Loucy (cell line): ENCODE results near the gene YIPF1.

Experiments used
- H2AFZ ChIP-seq: fragments of 200-600 bp; sonication (generic); 2 replicates; pipeline ENCODE4 v1.6.0; 2016; ENCODE audit warnings: antibody characterized with exemption, mild to moderate bottlenecking, low read length, moderate library complexity
- H3F3A ChIP-seq: fragments of 200-600 bp; 2 replicates; pipeline ENCODE4 v1.6.0; 2016; ENCODE audit warnings: antibody characterized with exemption, low read depth, mild to moderate bottlenecking
- H3K27me3 ChIP-seq: fragments of 200-600 bp; sonication (generic); 2 replicates; pipeline ENCODE4 v1.6.1; 2014; ENCODE audit warnings: low read length, mild to moderate bottlenecking; ENCODE audit not compliant: insufficient read depth, poor library complexity, severe bottlenecking
- H3K36me3 ChIP-seq: fragments of 200-600 bp; sonication (generic); 2 replicates; pipeline ENCODE4 v1.6.1; 2016; ENCODE audit warnings: low read length; ENCODE audit not compliant: insufficient read depth
- H3K4me1 ChIP-seq: fragments of 200-600 bp; sonication (generic); 2 replicates; pipeline ENCODE4 v1.5.1; 2014; ENCODE audit warnings: low read length, mild to moderate bottlenecking; ENCODE audit not compliant: insufficient read depth, poor library complexity, severe bottlenecking
- H3K4me2 ChIP-seq: fragments of 200-600 bp; sonication (generic); 2 replicates; pipeline ENCODE4 v1.6.0; 2014; ENCODE audit warnings: antibody characterized with exemption, low read length, low read depth, mild to moderate bottlenecking; ENCODE audit not compliant: poor library complexity, severe bottlenecking
- H3K4me3 ChIP-seq: fragments of 200-600 bp; sonication (generic); 2 replicates; pipeline ENCODE4 v1.5.1; 2014; ENCODE audit warnings: low read length, mild to moderate bottlenecking, mixed read lengths; ENCODE audit not compliant: poor library complexity, severe bottlenecking
- H3K79me2 ChIP-seq: fragments of 200-600 bp; sonication (generic); 2 replicates; pipeline ENCODE4 v1.6.1; 2014; ENCODE audit warnings: low read length; ENCODE audit not compliant: insufficient read depth
- H3K9ac ChIP-seq: fragments of 200-600 bp; sonication (generic); 2 replicates; pipeline ENCODE4 v1.6.0; 2014; ENCODE audit warnings: mild to moderate bottlenecking, low read depth, low read length, moderate library complexity; ENCODE audit not compliant: poor library complexity, severe bottlenecking
- H3K9me2 ChIP-seq: fragments of 200-600 bp; sonication (generic); replicated peaks from 2 replicates; pipeline ENCODE4 v1.6.1; 2016; ENCODE audit warnings: low read depth, low read length, mixed read lengths
- H3K9me3 ChIP-seq: fragments of 200-600 bp; sonication (generic); 2 replicates; pipeline ENCODE4 v1.6.1; 2014; ENCODE audit warnings: mild to moderate bottlenecking, antibody characterized with exemption, low read length, low read depth; ENCODE audit not compliant: insufficient read depth
- H4K20me1 ChIP-seq: fragments of 200-600 bp; sonication (generic); 2 replicates; pipeline ENCODE4 v1.6.0; 2014; ENCODE audit warnings: antibody characterized with exemption, low read length, mild to moderate bottlenecking; ENCODE audit not compliant: insufficient read depth, poor library complexity, severe bottlenecking
- CTCF ChIP-seq: fragments of 200-600 bp; sonication (generic); conservative IDR thresholded peaks from 2 replicates; pipeline ENCODE4 v1.5.1; 2014; ENCODE audit warnings: mild to moderate bottlenecking, antibody characterized with exemption, low read length
- EZH2phosphoT487 ChIP-seq: fragments of 200-600 bp; IDR thresholded peaks from 2 replicates; pipeline ENCODE4 v1.6.1; 2018; ENCODE audit warnings: antibody characterized with exemption, mild to moderate bottlenecking, moderate library complexity, borderline replicate concordance

The YIPF1 gene

GRCh38 chr1:53811414-53811851 lies 78.2 kb downstream of the YIPF1 start:
- Histone ChIP-seq H3K4me3 (no peak overlapping the region), H3K9me3 (no peaks in the 10 kb centered on the region), H4K20me1 (peaks cover 4% of the 10 kb centered on the region), H2AFZ (no peak overlapping the region), H3K4me2 (no peak overlapping the region), H3K36me3 (peaks cover 74% of the 10 kb centered on the region; the same call in 1 of the 2 replicates), H3K9me2 (no peaks in the 10 kb centered on the region), H3K27me3 (no peaks in the 10 kb centered on the region), H3K4me1 (no peaks in the 10 kb centered on the region), H3F3A (no peaks in the 10 kb centered on the region), H3K79me2 (peaks cover 8% of the 10 kb centered on the region; the same call in 1 of the 2 replicates), H3K9ac (no peak overlapping the region)
- peak; percentile 64 for TF ChIP-seq CTCF
- TF ChIP-seq EZH2phosphoT487 = no peak

GRCh38 chr1:53810497-53810896 lies 79.1 kb downstream of the YIPF1 start:
- no peak overlapping the region for H2AFZ ChIP-seq
- no peak overlapping the region for H3K4me3 ChIP-seq
- H3K36me3 ChIP-seq = peaks cover 76% of the 10 kb centered on the region; the same call in 1 of the 2 replicates
- H3K9ac ChIP-seq = no peak overlapping the region
- no peaks in the 10 kb centered on the region for H3K4me1 ChIP-seq
- H3K79me2 ChIP-seq = peaks cover 8% of the 10 kb centered on the region; the same call in 1 of the 2 replicates
- no peaks in the 10 kb centered on the region for H3F3A ChIP-seq
- H3K9me3 ChIP-seq = no peaks in the 10 kb centered on the region
- H3K4me2 ChIP-seq = no peak overlapping the region
- no peaks in the 10 kb centered on the region for H3K9me2 ChIP-seq
- TF ChIP-seq EZH2phosphoT487 = no peak
- TF ChIP-seq CTCF = no peak
- no peaks in the 10 kb centered on the region for H3K27me3 ChIP-seq
- H4K20me1 ChIP-seq = peaks cover 4% of the 10 kb centered on the region

DNA sequence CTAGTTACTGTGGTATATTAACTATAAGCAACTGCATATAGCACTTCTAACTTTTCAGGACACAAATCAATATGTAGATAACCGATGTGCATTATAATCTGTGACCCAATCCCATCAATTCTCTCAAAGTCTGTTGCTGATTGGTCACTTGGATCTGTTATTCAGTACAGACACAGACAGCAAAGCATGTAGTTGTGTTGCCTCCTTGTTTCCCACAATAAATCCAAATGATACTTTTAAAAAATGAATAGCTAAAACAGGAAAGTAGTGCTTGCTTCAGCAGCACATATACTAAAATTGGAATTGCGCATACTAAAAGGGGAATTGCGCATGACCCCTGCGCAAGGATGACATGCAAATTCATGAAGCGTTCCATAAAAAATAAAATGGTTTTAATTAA lies 79.6 kb downstream of the YIPF1 start:
- TF ChIP-seq CTCF = no peak
- TF ChIP-seq EZH2phosphoT487 = no peak
- H3K9ac ChIP-seq = no peak overlapping the region
- no peaks in the 10 kb centered on the region for H3K4me1 ChIP-seq
- no peaks in the 10 kb centered on the region for H3F3A ChIP-seq
- no peaks in the 10 kb centered on the region for H3K27me3 ChIP-seq
- H4K20me1 ChIP-seq = peaks cover 4% of the 10 kb centered on the region
- H3K9me2 ChIP-seq = no peaks in the 10 kb centered on the region
- H3K9me3 ChIP-seq = no peaks in the 10 kb centered on the region
- no peak overlapping the region for H3K4me2 ChIP-seq
- no peak overlapping the region for H2AFZ ChIP-seq
- peaks cover 76% of the 10 kb centered on the region; the same call in 1 of the 2 replicates for H3K36me3 ChIP-seq
- no peak overlapping the region for H3K4me3 ChIP-seq
- H3K79me2 ChIP-seq = peaks cover 8% of the 10 kb centered on the region; the same call in 1 of the 2 replicates
